ENCODE measurements around the gene RTN4RL1.
A peak's percentile ranks its signal among the peaks of the same experiment; 100 is the strongest.
"Not testable (repeated sequence)": the region's sequence is repeated elsewhere in the genome, so short reads cannot be mapped to it uniquely, and the experiment has no call there.

The RTN4RL1 gene

GRCh38 chr17:1994707-1995106, 30.4 kb downstream of the RTN4RL1 start:
- H3K27ac ChIP-seq, result peak overlapping the region; percentile 95; the same call in 1 of the 2 replicates
- no peak for TF ChIP-seq CTCF (conservative IDR thresholded peaks at IDR 0.05)

GRCh38 chr17:1992541-1992940, 32.6 kb downstream of the RTN4RL1 start:
- H3K27ac ChIP-seq, result no peak overlapping the region
- no peak for TF ChIP-seq CTCF (conservative IDR thresholded peaks at IDR 0.05)

- H3K27ac ChIP-seq, result no peak overlapping the region
Measured at GRCh38 chr17:1989135-1989534, 36.0 kb downstream of the RTN4RL1 start.

GRCh38 chr17:1986783-1987451, 38.2 kb downstream of the RTN4RL1 start:
- TF ChIP-seq CTCF (conservative IDR thresholded peaks at IDR 0.05), result no peak

More at GRCh38 chr17:1989135-1989534, 36.0 kb downstream of the RTN4RL1 start:
- no peak for TF ChIP-seq CTCF (conservative IDR thresholded peaks at IDR 0.05)

GRCh38 chr17:1985686-1986085, 39.4 kb downstream of the RTN4RL1 start:
- no peak overlapping the region for H3K27ac ChIP-seq
- TF ChIP-seq CTCF (conservative IDR thresholded peaks at IDR 0.05), result no peak

More at GRCh38 chr17:1986783-1987451, 38.2 kb downstream of the RTN4RL1 start:
- no peak overlapping the region for H3K27ac ChIP-seq

- TF ChIP-seq CTCF (conservative IDR thresholded peaks at IDR 0.05), result no peak
Measured at GRCh38 chr17:1985093-1985492, 40.0 kb downstream of the RTN4RL1 start.

GRCh38 chr17:1982793-1983366, 42.3 kb downstream of the RTN4RL1 start:
- not testable (repeated sequence) for H3K27ac ChIP-seq

More at GRCh38 chr17:1985093-1985492, 40.0 kb downstream of the RTN4RL1 start:
- no peak overlapping the region for H3K27ac ChIP-seq

GRCh38 chr17:1980665-1981250, 44.4 kb downstream of the RTN4RL1 start:
- no peak for TF ChIP-seq CTCF (conservative IDR thresholded peaks at IDR 0.05)
- H3K27ac ChIP-seq, result no peak overlapping the region

Measured in VCaP (cell line).